Measurements from ENCODE around the gene ABHD17C.

DNA sequence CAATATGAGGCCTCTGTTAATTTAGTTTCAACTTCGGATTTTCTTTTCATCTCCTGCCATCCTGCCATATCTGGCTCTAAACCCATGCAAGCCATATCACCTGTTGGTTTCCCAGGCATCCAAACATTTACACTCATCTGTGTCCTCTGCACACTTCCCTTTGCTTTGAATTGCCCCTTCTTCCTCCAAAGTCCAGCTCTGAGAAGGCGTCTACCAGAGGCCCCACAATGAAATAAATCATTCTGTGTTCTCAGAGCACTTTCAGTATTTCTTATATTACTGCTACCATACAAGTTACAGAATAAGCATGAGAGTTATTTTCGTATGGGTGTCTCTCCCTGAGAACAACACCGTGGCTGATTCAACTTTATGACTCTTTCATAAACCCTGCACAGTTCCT, 12.9 kb upstream of the ABHD17C start:
- TF ChIP-seq POLR2A (IDR thresholded peaks at IDR 0.05; ENCODE audit: low read length) (no peak), GATA1 (IDR thresholded peaks at IDR 0.05; ENCODE audit: low read depth, low read length) (no peak)
